IgD-negative memory B cell (primary cell): ENCODE results near the gene LAMTOR5. TPM values are rescaled to one million over a fixed set of nuclear protein-coding genes. Genes with fewer than 3 reads are reported as not detected.
"Not testable (repeated sequence)": the region's sequence is repeated elsewhere in the genome, so short reads cannot be mapped to it uniquely, and the experiment has no call there.

Source experiments
- H3K27ac Mint-ChIP-seq, 3 donors: one replicate each; pipeline ENCODE4 v1.8.0; 2020 to 2022; ENCODE audit warnings: mild to moderate bottlenecking in 3 of 3, mixed read lengths in 3 of 3, moderate library complexity in 1 of 3
- H3K27me3 Mint-ChIP-seq: one replicate; pipeline ENCODE4 v1.8.0; 2021; ENCODE audit warnings: mixed read lengths
- H3K36me3 Mint-ChIP-seq: one replicate; pipeline ENCODE4 v1.8.0; 2020; ENCODE audit warnings: mild to moderate bottlenecking, mixed read lengths
- H3K4me1 Mint-ChIP-seq, 3 donors: one replicate each; pipeline ENCODE4 v1.8.0; 2020 to 2022; ENCODE audit warnings: mixed read lengths in 3 of 3, mild to moderate bottlenecking in 1 of 3
- H3K4me3 Mint-ChIP-seq, 4 donors: one replicate each; pipeline ENCODE4 v1.8.0; 2020 to 2022; ENCODE audit warnings: mild to moderate bottlenecking in 4 of 4, mixed read lengths in 4 of 4, moderate library complexity in 3 of 4
- H3K9me3 Mint-ChIP-seq, 3 donors: one replicate each; pipeline ENCODE4 v1.8.0; 2020 to 2021; ENCODE audit warnings: mixed read lengths in 3 of 3, mild to moderate bottlenecking in 1 of 3
- polyA plus RNA-seq: library from polyadenylated mRNA; unstranded; fragments of 300-500 nt; fragmentation: Illumina TruSeq; gene quantifications from one replicate; pipeline ENCODE4 v1.2.3, GENCODE V29; 2021

The LAMTOR5 gene
- polyA plus RNA-seq: 366 TPM

DNA sequence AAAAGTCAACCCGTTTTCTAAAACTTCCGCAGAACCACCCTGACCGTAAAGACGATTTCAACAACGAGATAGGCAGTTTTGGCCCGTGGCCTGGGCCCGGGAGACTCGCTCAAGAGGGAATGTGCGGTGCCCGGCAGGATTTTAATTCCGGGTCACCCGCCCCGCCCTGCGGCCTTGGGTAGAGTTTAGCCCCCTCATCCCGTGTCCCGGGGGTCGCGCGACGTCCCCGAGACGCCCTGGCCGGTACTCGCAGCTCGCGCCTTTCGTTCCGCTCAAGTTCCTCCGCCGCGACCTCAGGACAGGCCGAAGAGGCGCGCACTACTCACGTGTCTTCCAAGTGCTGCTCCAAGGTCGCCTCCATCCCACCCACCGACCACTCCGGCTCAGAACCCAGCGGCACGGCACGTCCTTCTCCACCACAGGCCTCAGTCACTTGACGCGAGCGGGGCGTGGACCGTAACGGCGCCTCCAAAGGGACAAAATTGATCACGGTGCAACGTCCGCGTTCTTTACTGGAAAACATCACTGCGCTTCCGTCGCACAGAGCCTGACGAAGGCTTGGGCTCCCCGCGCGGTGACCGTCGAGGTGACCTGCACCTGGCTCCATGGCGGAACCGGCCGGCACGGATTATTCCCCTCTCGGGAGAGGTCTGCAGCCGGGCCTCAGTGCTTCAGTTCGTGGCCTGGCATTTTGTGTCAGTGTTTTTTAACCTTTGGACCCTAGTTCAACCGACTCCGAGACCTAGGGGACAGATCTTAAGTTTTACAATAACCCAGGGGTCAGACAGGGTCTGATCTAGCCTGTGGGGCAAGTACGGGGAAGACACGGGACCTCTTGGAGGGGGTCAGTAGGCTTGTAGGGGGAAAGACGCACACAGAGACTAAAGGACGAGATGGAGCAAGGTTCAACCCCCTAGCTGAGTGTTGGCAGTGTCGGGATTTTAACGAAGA is at the start of gene LAMTOR5:
Gene LAMTOR5 (minus strand): TSS at position 435 of the 951 bp plus-strand sequence. CDS start 74 bp downstream, at position 361.
- H3K9me3 Mint-ChIP-seq: no peaks in the 10 kb centered on the region
- peaks cover 7% of the 10 kb centered on the region for H3K36me3 Mint-ChIP-seq
- no peaks in the 10 kb centered on the region for H3K27me3 Mint-ChIP-seq
- H3K4me3 Mint-ChIP-seq: peak within 1 kb of the TSS; percentile 86 to 100 (median 99)
- peak within 1 kb of the TSS; percentile 63 to 100 (median 97) for H3K27ac Mint-ChIP-seq
- peaks cover 14 to 17% (median 16%) of the 10 kb centered on the region in 3 donors for H3K4me1 Mint-ChIP-seq

DNA sequence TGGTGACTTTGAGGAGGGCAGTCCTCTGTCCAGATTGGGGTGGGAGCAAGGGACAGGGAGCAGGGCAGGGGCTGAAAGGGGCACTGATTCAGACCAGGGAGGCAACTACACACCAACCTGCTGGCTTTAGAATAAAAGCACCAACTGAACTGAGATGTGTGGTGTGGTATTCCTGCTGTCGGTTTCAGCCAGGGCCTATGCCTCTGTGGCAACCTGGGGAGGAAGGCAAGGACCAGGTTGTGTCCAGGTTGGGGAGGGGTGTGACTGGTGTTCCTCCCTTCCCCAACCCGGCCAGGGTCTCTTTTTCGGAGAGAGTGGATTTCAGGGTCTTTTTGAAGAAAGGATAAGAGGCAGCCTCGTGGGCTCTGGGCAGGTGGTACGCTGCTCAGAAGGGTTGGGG is 49.7 kb upstream of the LAMTOR5 start:
- no peaks in the 10 kb centered on the region for H3K36me3 Mint-ChIP-seq
- peaks cover 3% of the 10 kb centered on the region for H3K27me3 Mint-ChIP-seq
- H3K9me3 Mint-ChIP-seq: no peaks in the 10 kb centered on the region
- H3K4me3 Mint-ChIP-seq: peak overlapping the region in 1 of 4 donors; percentile 17
- no peak overlapping the region for H3K27ac Mint-ChIP-seq
- peaks cover 0 to 1% (median 0%) of the 10 kb centered on the region in 3 donors for H3K4me1 Mint-ChIP-seq

DNA sequence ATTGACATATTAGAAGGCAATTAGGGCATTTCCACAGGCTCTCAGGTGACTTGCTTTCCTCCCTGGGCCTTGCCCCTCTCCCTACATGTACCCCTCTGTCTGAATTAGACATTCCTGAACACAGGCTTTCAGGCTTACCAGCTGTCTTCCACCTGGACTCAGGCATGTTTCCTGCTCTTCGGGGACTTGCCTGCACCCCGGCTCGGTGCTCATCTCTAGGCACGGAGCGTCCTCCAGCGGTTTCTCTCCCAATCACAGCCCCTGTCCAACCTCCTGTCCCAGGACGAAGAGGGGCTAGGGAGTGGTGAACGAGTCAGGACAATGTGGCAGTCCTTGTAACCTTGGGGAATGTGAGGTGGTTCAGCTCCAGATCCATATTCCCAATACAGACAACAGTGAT is 47.7 kb upstream of the LAMTOR5 start:
- Mint-ChIP-seq H3K9me3 (no peaks in the 10 kb centered on the region), H3K4me3 (peak overlapping the region in 1 of 4 donors; percentile 63), H3K27me3 (peaks cover 3% of the 10 kb centered on the region), H3K27ac (no peak overlapping the region), H3K4me1 (no peaks in the 10 kb centered on the region), H3K36me3 (no peaks in the 10 kb centered on the region)

DNA sequence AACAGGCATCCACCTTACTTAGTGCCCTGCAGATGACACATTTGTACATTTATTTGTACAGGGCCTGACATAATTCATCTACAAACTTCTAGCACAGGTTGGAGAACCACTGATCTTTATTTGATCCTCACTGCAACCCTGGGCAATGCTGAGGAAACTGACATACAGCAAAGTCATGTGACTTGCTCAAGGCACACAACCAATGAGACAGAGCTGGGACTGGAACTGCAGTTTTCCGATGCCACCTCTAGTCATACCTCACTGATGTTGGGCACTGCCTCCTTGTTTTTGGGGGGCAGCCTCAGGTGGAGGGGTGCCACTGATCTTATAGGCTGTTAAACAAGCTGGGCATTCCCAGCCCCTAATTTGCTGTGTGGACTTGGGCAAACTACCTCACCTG is 46.8 kb upstream of the LAMTOR5 start:
- Mint-ChIP-seq H3K27me3 (peaks cover 3% of the 10 kb centered on the region), H3K36me3 (no peaks in the 10 kb centered on the region), H3K4me1 (no peaks in the 10 kb centered on the region), H3K27ac (no peak overlapping the region), H3K9me3 (no peaks in the 10 kb centered on the region), H3K4me3 (no peak overlapping the region)

DNA sequence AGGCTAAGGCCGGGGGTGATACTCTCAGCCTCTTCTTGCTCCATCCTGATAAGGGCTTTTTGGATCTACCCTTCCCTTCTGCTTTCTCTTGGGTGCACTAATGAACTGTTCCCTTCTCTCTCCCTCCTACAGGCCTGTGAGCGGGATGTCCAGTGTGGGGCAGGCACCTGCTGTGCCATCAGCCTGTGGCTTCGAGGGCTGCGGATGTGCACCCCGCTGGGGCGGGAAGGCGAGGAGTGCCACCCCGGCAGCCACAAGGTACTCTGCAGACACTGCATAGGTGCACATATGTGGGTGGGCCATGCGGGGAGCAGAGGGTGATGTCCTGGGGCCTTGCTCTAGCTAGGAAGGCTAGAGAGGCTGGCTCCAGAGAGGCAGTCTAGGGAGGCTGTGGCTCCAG is 46.3 kb upstream of the LAMTOR5 start:
- Mint-ChIP-seq H3K27ac (no peak overlapping the region), H3K4me1 (no peaks in the 10 kb centered on the region)

DNA sequence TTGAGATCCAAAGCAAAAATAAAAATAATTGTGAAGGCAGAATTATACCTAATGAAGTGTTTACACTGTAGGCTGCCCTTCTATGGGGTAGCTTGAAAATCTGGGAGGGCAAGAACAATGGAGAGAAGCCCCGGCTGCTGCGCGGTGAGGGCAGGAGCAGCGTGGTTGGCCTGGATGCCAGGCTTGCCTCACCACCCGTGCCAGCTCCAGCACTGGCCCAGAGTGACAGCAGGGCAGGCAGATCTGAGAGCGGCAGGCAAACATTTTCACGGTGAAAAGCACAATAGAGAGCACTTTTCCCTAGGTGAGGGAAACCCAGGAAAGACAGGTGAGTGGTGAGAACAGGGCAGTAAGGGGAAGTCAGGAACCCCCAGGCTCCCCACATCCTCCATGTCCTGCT is 44.8 kb upstream of the LAMTOR5 start:
- Mint-ChIP-seq H3K27ac (no peak overlapping the region), H3K4me3 (no peak overlapping the region), H3K36me3 (no peaks in the 10 kb centered on the region)

More for the DNA sequence above, 46.3 kb upstream of the LAMTOR5 start:
- Mint-ChIP-seq H3K9me3 (no peaks in the 10 kb centered on the region), H3K36me3 (no peaks in the 10 kb centered on the region), H3K4me3 (peak overlapping the region in 1 of 4 donors; percentile 71), H3K27me3 (peaks cover 3% of the 10 kb centered on the region)

DNA sequence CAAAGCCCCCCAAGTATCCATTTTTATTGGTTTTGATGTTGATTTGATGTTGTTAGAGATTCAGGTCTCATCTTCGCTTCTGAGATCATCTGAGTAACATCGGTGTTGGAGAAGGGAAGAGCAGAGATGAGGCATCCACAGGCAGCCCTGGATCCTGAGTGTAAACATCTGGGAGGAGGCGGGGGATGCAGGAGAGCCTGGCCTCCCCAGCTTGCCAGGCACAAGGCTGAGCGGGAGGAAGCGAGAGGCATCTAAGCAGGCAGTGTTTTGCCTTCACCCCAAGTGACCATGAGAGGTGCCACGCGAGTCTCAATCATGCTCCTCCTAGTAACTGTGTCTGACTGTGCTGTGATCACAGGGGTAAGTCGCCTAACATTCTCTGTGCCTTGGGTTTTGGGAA is 43.4 kb upstream of the LAMTOR5 start, which contains the start of gene PROK1:
Gene PROK1 (plus strand): TSS at position 221 of the 400 bp plus-strand sequence. CDS start 68 bp downstream, at position 289.
- H3K36me3 Mint-ChIP-seq: no peaks in the 10 kb centered on the region
- no peak within 1 kb of the TSS for H3K27ac Mint-ChIP-seq
- no peak within 1 kb of the TSS for H3K4me3 Mint-ChIP-seq
- H3K4me1 Mint-ChIP-seq: no peaks in the 10 kb centered on the region
- H3K27me3 Mint-ChIP-seq: no peaks in the 10 kb centered on the region
- no peaks in the 10 kb centered on the region for H3K9me3 Mint-ChIP-seq

More for the DNA sequence above, 44.8 kb upstream of the LAMTOR5 start:
- H3K9me3 Mint-ChIP-seq: no peaks in the 10 kb centered on the region
- no peaks in the 10 kb centered on the region for H3K4me1 Mint-ChIP-seq
- H3K27me3 Mint-ChIP-seq: peaks cover 2% of the 10 kb centered on the region

DNA sequence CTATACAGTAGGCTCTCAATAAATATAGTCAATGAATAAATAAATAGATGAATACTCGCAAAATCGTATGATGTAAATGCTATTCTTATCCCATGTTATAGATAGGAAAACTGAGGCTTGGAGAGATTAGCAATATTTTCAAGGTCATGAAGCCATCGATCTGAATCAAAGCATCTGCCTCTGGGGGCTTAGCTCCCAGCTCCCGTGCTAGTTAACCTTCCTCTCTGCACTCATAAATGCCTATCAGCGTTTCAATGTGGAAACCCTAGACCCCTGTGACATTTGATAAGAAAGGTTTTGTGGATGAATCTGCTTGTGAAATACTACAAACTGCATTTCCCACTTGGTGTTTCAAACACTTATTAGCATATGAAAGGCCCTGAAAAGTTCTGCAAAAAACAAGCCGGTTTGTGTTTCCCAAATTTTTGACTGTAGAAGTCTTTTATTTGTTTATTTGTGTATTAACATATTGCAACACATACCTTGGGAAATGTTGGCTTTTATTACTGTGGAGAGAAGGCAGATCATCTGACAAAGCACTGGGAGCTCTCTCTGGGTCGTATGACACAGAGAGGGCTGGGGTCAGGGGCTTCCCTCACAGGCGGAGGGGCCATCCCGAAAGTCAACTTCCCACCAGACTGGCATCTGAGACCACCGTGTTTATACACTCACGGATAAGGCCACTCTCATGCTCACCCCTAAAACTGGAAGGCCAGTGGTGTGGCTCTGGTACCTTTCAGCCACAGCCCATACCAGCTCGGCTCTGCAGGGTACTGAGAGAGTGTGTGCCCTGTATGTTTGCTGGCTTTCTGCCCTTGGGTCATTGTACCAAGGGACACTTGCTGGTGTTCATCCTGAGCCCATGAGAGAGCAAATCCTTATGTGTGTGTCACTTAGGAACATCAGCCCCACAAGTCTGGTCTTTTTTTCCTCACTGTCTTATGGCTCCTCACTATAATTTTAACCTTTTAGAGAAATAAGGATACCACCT is 42.5 kb upstream of the LAMTOR5 start:
- H3K27ac Mint-ChIP-seq: no peak overlapping the region
- no peaks in the 10 kb centered on the region for H3K36me3 Mint-ChIP-seq
- H3K27me3 Mint-ChIP-seq: no peaks in the 10 kb centered on the region
- no peaks in the 10 kb centered on the region for H3K4me1 Mint-ChIP-seq
- H3K9me3 Mint-ChIP-seq: no peaks in the 10 kb centered on the region
- no peak overlapping the region for H3K4me3 Mint-ChIP-seq

DNA sequence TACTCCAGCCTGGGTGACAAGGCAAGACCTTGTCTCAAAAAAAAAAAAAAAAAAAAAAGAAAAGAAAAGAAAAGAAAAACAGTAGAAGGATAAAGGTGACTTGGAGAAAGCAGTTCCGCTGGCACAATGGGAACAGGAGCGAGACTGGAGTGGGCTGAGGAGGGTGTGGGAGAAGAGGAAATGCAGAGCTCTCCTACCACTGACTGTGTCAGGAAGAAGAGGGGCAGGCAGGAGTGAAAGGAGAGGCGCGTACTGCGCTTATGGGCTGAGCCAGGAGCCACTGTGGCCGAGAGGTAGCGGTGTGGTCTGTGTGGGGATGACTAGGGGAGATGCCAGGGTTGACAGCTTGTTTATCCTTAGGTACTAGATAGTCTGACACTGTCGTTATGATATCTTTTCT is 37.1 kb upstream of the LAMTOR5 start:
- no peaks in the 10 kb centered on the region for H3K4me1 Mint-ChIP-seq
- no peak overlapping the region for H3K27ac Mint-ChIP-seq
- no peak overlapping the region for H3K4me3 Mint-ChIP-seq
- peaks cover 2% of the 10 kb centered on the region for H3K27me3 Mint-ChIP-seq
- no peaks in the 10 kb centered on the region for H3K36me3 Mint-ChIP-seq
- no peaks in the 10 kb centered on the region for H3K9me3 Mint-ChIP-seq

DNA sequence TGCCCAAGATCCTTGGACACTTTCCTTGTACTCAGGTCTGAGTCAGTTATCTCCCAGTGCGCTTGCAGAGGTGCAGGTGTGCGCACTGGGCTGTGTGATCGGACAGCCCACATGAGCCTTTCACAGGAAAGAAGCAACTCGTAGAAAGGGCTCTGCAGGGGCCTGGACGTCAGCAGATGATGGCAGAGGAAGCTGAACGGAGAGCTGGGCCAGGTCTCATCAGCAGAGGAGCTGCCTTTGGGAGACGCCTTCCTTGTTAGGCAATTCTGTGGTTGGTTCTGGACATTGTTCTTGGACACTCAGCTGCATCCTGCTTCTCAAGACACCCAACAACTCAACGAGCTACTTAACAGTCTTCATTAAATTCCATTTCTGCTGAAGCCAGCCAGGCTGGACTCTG is 36.0 kb upstream of the LAMTOR5 start:
- Mint-ChIP-seq H3K27ac (no peak overlapping the region), H3K36me3 (no peaks in the 10 kb centered on the region), H3K4me1 (no peaks in the 10 kb centered on the region), H3K9me3 (no peaks in the 10 kb centered on the region), H3K27me3 (peaks cover 2% of the 10 kb centered on the region), H3K4me3 (no peak overlapping the region)

DNA sequence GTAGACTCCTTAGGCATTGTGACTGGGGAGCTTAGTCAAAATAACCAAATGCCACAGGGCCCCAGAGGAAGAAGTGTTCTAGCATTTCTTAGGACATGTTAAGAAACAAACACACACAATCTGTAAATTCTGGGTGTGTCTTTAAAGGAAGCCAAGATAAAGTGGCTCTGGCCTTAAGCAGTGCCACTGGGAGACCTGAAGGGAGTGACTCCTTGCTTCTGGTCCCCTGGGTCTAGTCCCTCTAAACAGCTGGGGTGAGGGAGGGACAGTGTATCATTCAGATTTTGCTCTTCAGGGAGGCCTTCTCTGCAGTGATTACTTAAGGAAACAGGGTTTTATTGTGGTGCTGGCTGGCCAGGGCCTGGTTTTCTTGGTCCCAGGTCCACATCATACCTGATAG is 34.4 kb upstream of the LAMTOR5 start:
- H3K27me3 Mint-ChIP-seq: peaks cover 4% of the 10 kb centered on the region
- H3K27ac Mint-ChIP-seq: no peak overlapping the region
- no peaks in the 10 kb centered on the region for H3K9me3 Mint-ChIP-seq
- no peaks in the 10 kb centered on the region for H3K36me3 Mint-ChIP-seq
- no peaks in the 10 kb centered on the region for H3K4me1 Mint-ChIP-seq
- no peak overlapping the region for H3K4me3 Mint-ChIP-seq

DNA sequence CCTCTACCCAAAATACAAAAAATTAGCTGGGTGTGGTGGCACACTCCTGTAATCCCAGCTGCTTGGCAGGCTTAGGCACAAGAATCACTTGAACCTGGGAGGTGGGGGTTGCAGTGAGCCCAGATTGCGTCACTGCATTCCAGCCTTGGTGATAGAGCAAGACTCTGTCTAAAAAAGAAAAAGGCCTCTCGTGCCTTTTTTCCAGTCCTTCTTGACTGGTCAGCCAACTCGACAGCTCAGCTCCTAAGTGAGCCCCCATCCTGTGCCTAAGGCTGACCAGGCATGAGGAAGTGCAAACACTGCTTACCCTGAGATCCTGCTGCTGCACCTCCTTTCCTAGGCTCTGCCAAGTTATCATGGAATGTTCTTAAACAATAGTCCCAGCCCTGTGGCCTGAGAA is 33.4 kb upstream of the LAMTOR5 start:
- Mint-ChIP-seq H3K4me3 (no peak overlapping the region), H3K9me3 (no peaks in the 10 kb centered on the region), H3K27ac (no peak overlapping the region), H3K36me3 (no peaks in the 10 kb centered on the region), H3K4me1 (no peaks in the 10 kb centered on the region), H3K27me3 (peaks cover 7% of the 10 kb centered on the region)

DNA sequence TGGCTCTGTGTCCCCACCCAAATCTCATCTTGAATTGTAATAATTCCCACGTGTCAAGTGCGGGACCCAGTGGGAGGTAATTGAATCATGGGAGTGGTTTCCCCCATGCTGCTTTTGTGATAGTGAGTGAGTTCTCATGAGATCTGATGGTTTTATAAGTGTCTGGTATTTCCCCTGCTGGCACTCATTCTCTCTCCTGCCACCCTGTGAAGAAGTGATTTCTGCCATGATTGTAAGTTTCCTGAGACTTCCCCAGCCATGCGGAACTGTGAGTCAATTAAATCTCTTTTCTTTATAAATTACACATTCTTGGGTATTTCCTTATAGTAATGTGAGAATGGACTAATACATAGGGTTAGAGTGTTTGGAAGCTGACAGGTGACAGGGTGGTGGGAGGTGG is 32.4 kb upstream of the LAMTOR5 start:
- H3K27me3 Mint-ChIP-seq: peaks cover 11% of the 10 kb centered on the region
- not testable (repeated sequence) for H3K9me3 Mint-ChIP-seq, H3K27ac Mint-ChIP-seq, H3K4me1 Mint-ChIP-seq, H3K4me3 Mint-ChIP-seq, H3K36me3 Mint-ChIP-seq

DNA sequence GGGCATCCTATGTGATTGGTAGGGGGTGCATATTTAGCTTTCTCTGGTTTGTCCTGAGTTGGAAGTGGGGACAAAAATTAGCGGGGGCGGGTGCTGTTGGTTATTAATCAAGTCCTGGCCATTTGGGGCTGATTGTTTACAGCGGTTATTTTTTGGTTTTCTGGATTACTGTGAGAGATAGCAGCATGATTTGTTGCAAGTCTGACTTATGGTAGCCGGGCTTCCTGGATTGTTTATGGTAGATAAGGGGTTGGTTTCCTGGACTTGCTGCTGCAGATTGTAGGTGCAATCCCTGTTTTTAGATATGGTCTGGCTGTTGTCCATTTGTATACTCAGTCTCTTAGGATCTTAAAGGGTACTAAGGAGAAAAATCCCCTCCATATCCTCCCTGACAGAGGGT is 31.4 kb upstream of the LAMTOR5 start:
- Mint-ChIP-seq H3K9me3 (no peaks in the 10 kb centered on the region), H3K36me3 (no peaks in the 10 kb centered on the region), H3K4me3 (no peak overlapping the region), H3K27me3 (peaks cover 11% of the 10 kb centered on the region), H3K27ac (no peak overlapping the region), H3K4me1 (no peaks in the 10 kb centered on the region)
